HG03103 (cell line): ENCODE data around the gene FRMD3.

Experiments used
- ATAC-seq: cut with Tn5 transposase; IDR thresholded peaks from one replicate; pipeline ENCODE4 v1.9.1; 2021; ENCODE audit warnings: low read depth; ENCODE audit not compliant: unreplicated experiment

The FRMD3 gene

GRCh38 chr9:83204047-83204446 lies 334.2 kb downstream of the FRMD3 start:
- no peak for ATAC-seq

GRCh38 chr9:83200531-83200930 lies 337.7 kb downstream of the FRMD3 start:
- ATAC-seq: no peak

GRCh38 chr9:83199832-83200231 lies 338.4 kb downstream of the FRMD3 start:
- ATAC-seq: no peak

GRCh38 chr9:83199240-83199639 lies 339.0 kb downstream of the FRMD3 start:
- no peak for ATAC-seq

GRCh38 chr9:83198371-83198770 lies 339.8 kb downstream of the FRMD3 start:
- ATAC-seq: no peak

- ATAC-seq: no peak
Observed at GRCh38 chr9:83197591-83197990, 340.6 kb downstream of the FRMD3 start.

- no peak for ATAC-seq
Observed at GRCh38 chr9:83196946-83197345, 341.3 kb downstream of the FRMD3 start.
